Ureter (tissue), 1 donor: ENCODE data around the gene KRT82. TPM values are rescaled to one million over a fixed set of nuclear protein-coding genes. Genes with fewer than 3 reads are reported as not detected.

ENCODE experiments used
- total RNA-seq: library from RNA; stranded (reverse); gene quantifications from one replicate; pipeline ENCODE4 v1.2.4, GENCODE V29; 2023
- donor health status: DM: yes; HTN: yes; CAD: no.

KRT82 gene
- total RNA-seq, 1 donor from 2014 or later: not detected

Other genes starting within 250 kb of the KRT82 start
- gene KRT80, start 214.3 kb downstream of the KRT82 start, total RNA-seq: 4.6 TPM
- gene KRT7, start 173.1 kb downstream of the KRT82 start, total RNA-seq: 2,511 TPM
- gene KRT86, start 131.7 kb downstream of the KRT82 start, total RNA-seq: 0.62 TPM
- gene KRT81, start 114.8 kb downstream of the KRT82 start, total RNA-seq: not detected
- gene KRT83, start 84.9 kb downstream of the KRT82 start, total RNA-seq: not detected
- gene KRT85, start 38.9 kb downstream of the KRT82 start, total RNA-seq: not detected
- gene KRT84, start 20.7 kb downstream of the KRT82 start, total RNA-seq: not detected
- gene KRT75, start 28.0 kb upstream of the KRT82 start, total RNA-seq: not detected
- 0.36 TPM for gene KRT6B, start 45.8 kb upstream of the KRT82 start, total RNA-seq
- gene KRT6C, start 67.5 kb upstream of the KRT82 start, total RNA-seq: 0.39 TPM
- 28.7 TPM for gene KRT6A, start 86.9 kb upstream of the KRT82 start, total RNA-seq
- gene KRT5, start 114.1 kb upstream of the KRT82 start, total RNA-seq: 388 TPM
- gene KRT71, start 146.8 kb upstream of the KRT82 start, total RNA-seq: not detected
- 0.26 TPM for gene KRT74, start 167.5 kb upstream of the KRT82 start, total RNA-seq
- not detected for gene KRT72, start 195.1 kb upstream of the KRT82 start, total RNA-seq
- not detected for gene KRT73, start 212.2 kb upstream of the KRT82 start, total RNA-seq
- not detected for gene KRT2, start 245.9 kb upstream of the KRT82 start, total RNA-seq